PC-3 (cell line): ENCODE results near the gene GYPC.

ENCODE experiments used
- EZH2 ChIP-seq: fragments of 300-600 bp; sonication (generic); IDR thresholded peaks from one replicate; pipeline ENCODE4 v1.6.1; 2017; ENCODE audit warnings: antibody characterized with exemption, mild to moderate bottlenecking, low read length; ENCODE audit not compliant: unreplicated experiment
- EZH2phosphoT487 ChIP-seq: fragments of 300-600 bp; sonication (generic); IDR thresholded peaks from 2 replicates; pipeline ENCODE4 v1.6.1; 2018; ENCODE audit warnings: mild to moderate bottlenecking, antibody characterized with exemption, low read length, borderline replicate concordance
- TF ChIP-seq, protein P1 (sequence below): fragments of 300-600 bp; sonication (generic); conservative IDR thresholded peaks from 2 replicates; pipeline ENCODE4 v1.5.1; 2017; ENCODE audit warnings: antibody characterized with exemption, low read depth, mild to moderate bottlenecking, low read length

DNA sequence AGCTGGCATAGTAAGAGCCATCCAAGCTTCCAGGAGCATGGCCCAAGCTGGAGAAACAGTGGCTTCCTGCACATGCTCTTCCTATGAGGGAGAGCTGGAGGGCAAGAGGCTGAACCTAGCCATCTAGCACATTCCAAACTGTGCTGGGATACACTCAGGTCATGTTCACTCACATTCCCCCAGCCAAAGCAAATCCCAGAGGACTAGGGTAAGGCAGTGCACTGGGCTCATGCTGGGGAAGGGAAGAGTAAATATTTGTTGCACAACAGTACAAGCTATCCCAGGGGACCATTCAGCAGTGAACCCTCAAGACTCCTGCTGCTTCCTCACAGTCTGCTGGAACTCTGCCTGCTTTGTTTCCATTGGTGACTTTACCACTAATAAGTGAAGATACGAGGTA lies 20.7 kb upstream of the GYPC start:
- TF ChIP-seq, protein P1, sequence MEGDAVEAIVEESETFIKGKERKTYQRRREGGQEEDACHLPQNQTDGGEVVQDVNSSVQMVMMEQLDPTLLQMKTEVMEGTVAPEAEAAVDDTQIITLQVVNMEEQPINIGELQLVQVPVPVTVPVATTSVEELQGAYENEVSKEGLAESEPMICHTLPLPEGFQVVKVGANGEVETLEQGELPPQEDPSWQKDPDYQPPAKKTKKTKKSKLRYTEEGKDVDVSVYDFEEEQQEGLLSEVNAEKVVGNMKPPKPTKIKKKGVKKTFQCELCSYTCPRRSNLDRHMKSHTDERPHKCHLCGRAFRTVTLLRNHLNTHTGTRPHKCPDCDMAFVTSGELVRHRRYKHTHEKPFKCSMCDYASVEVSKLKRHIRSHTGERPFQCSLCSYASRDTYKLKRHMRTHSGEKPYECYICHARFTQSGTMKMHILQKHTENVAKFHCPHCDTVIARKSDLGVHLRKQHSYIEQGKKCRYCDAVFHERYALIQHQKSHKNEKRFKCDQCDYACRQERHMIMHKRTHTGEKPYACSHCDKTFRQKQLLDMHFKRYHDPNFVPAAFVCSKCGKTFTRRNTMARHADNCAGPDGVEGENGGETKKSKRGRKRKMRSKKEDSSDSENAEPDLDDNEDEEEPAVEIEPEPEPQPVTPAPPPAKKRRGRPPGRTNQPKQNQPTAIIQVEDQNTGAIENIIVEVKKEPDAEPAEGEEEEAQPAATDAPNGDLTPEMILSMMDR, result no peak
- TF ChIP-seq EZH2, result no peak
- TF ChIP-seq EZH2phosphoT487, result no peak
